Measurements from ENCODE around the gene MRPL55. TPM values are rescaled to one million over a fixed set of nuclear protein-coding genes. Genes with fewer than 3 reads are reported as not detected.

Gene MRPL55
- total RNA-seq, 1 donor from 2014 or later = 43.2 TPM

DNA sequence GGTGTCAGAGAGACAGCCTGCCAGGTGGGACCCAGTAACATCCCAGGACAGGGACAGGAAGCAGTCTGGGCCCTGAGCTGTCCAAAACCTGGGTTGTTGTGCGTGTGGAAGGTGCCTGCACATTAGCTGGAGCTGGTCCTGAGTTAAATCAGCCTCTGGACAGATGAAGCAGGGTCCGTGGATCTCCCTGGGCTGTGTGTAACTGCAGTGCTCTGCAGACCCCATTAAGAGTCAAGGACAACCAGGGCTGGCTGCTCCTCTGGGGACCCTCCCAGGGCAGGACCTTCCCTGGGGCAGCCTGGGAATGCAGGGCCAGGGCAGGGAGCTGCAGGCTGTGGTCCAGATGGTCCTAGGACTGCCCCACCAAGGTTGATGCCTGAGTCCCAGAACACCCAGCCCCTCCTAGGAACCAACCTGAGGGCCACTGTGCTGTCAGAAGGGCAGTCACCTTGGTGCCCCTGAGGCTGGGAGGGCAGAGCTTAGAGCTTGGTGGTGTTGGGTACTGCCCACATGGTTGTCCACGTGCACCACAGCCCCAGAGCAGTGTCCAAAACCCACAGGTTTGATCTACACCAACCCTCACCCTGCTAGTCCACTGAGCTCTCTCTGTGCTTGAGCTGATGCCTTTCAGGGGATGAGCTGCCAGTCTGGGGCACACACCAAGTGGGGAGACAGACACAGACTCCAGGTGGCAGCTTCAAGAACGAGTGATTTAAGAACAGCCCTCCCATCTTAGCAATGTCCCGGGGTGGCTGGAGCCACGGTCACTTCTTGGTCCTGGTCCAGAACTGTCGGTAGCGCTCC is 2.9 kb downstream of the MRPL55 start:
- H3K27me3 ChIP-seq (ENCODE audit: control insufficient read depth, insufficient read depth, low read length) = no peaks in the 10 kb centered on the region

DNA sequence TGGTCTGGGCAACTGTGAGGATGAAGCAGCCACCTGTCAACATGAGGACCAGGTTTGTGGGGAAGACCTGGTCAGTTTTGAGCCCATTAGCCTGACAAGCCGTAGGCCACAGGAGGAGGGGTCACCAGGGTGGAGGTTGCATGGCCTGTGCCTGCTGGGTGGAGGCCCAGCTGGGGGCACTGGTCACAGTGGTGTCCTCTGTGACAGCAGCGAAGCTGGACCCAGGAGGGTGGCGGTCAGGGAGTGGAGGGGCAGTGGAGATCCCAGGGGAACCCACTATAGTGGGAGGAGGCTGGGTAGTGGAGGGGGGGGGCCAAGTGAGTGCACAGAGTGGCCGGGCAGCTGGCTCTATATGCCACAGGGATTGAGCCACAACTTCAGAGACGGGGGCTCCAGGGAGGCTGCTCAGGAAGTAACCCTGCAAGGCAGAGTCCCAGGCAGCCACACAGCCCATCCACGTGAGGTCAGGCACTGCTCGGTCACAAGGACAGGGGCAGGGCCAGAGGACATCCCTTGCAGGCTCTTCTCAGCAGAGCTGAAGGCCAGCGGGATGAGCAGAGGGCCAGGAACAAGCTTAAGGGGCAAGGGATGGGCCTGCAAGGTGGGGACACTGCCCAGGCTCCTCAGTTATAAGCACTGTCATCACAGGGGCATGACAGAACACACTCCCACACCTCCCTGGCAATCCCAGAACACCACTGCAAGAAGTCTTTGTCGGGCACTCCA is 3.7 kb downstream of the MRPL55 start:
- no peaks in the 10 kb centered on the region for H3K27me3 ChIP-seq (ENCODE audit: control insufficient read depth, insufficient read depth, low read length)
- no peak for FAIRE-seq
- peaks cover 4% of the 10 kb centered on the region for H3K36me3 ChIP-seq (ENCODE audit: control insufficient read depth, insufficient read depth, low read length)
- H3K4me3 ChIP-seq (ENCODE audit: low read depth, low read length) = no peak overlapping the region
- no peak for TF ChIP-seq CTCF (IDR thresholded peaks at IDR 0.05; ENCODE audit: insufficient read depth, low read length, severe bottlenecking)
- no peak for DNase-seq (ENCODE audit: low read depth)

More for the DNA sequence above, 2.9 kb downstream of the MRPL55 start:
- no peak overlapping the region for H3K4me3 ChIP-seq (ENCODE audit: low read depth, low read length)
- DNase-seq (ENCODE audit: low read depth) (no peak), FAIRE-seq (no peak)
- H3K36me3 ChIP-seq (ENCODE audit: control insufficient read depth, insufficient read depth, low read length) = peaks cover 4% of the 10 kb centered on the region
- TF ChIP-seq CTCF (IDR thresholded peaks at IDR 0.05; ENCODE audit: insufficient read depth, low read length, severe bottlenecking) = no peak

- FAIRE-seq (no peak), DNase-seq (ENCODE audit: low read depth) (no peak)
- Histone ChIP-seq H3K4me3 (ENCODE audit: low read depth, low read length) (no peak overlapping the region), H3K36me3 (ENCODE audit: control insufficient read depth, insufficient read depth, low read length) (peaks cover 4% of the 10 kb centered on the region), H3K27me3 (ENCODE audit: control insufficient read depth, insufficient read depth, low read length) (no peaks in the 10 kb centered on the region)
- TF ChIP-seq CTCF (IDR thresholded peaks at IDR 0.05; ENCODE audit: insufficient read depth, low read length, severe bottlenecking) = no peak
Measured at GRCh38 chr1:228104526-228105269, 4.4 kb downstream of the MRPL55 start.

GRCh38 chr1:228102791-228103620 is 6.1 kb downstream of the MRPL55 start, which contains the start of gene C1orf35:
TSS of gene C1orf35 (minus strand) at chr1:228103325. CDS start at chr1:228103227, 98 bp downstream.
- Histone ChIP-seq H3K27me3 (ENCODE audit: control insufficient read depth, insufficient read depth, low read length) (no peaks in the 10 kb centered on the region), H3K4me3 (ENCODE audit: low read depth, low read length) (peak within 1 kb of the TSS; percentile 90), H3K36me3 (ENCODE audit: control insufficient read depth, insufficient read depth, low read length) (peaks cover 13% of the 10 kb centered on the region)
- FAIRE-seq (no peak), DNase-seq (ENCODE audit: low read depth) (peak; percentile 80)
- TF ChIP-seq CTCF (IDR thresholded peaks at IDR 0.05; ENCODE audit: insufficient read depth, low read length, severe bottlenecking) = no peak

Measured in bronchial epithelial cell (primary cell).